Sigmoid colon (tissue), 7 donors: ENCODE results near the gene TPCN1. TPM values are rescaled to one million over a fixed set of nuclear protein-coding genes. Genes with fewer than 3 reads are reported as not detected.

Experiments used
- DNase-seq: peaks from one replicate; pipeline ENCODE4 v3.0.0-alpha.2; 2019
- H3K27ac ChIP-seq, 4 donors: fragments of 200-600 bp; sonication (generic); one replicate each; pipeline ENCODE4 v1.5.1; 2016 to 2019; ENCODE audit warnings: mild to moderate bottlenecking in 1 of 4
- H3K27me3 ChIP-seq, 3 donors: fragments of 200-600 bp; sonication (generic); one replicate each; pipeline ENCODE4 v1.5.1; 2019; ENCODE audit warnings: mild to moderate bottlenecking in 1 of 3
- H3K36me3 ChIP-seq, 4 donors: fragments of 200-600 bp; sonication (generic); one replicate each; pipeline ENCODE4 v1.5.1; 2016 to 2019
- H3K4me1 ChIP-seq, 4 donors: fragments of 200-600 bp; sonication (generic); one replicate each; pipeline ENCODE4 v1.5.1; 2017 to 2019
- H3K4me3 ChIP-seq, 4 donors: fragments of 200-600 bp; sonication (generic); one replicate each; pipeline ENCODE4 v1.5.1; 2017 to 2019; ENCODE audit warnings: mild to moderate bottlenecking in 2 of 4, moderate library complexity in 1 of 4
- H3K9me3 ChIP-seq, 4 donors: fragments of 200-600 bp in 3 of 4; sonication (generic) in 3 of 4; one replicate each; pipeline versions ENCODE4 v1.5.1 to v1.6.1; 2013 to 2019
- EP300 ChIP-seq, 4 donors: sonication (generic); formaldehyde crosslinking; IDR thresholded peaks; one replicate each; pipeline ENCODE4 v1.6.1; 2017; ENCODE audit warnings: antibody characterized with exemption in 4 of 4
- POLR2A ChIP-seq, 2 donors: fragments of 450-650 bp; IDR thresholded peaks; one replicate each; pipeline ENCODE4 v1.6.1; 2016; ENCODE audit warnings: antibody characterized with exemption in 2 of 2, mild to moderate bottlenecking in 2 of 2, moderate library complexity in 2 of 2
- POLR2AphosphoS5 ChIP-seq, 4 donors: sonication (generic); formaldehyde crosslinking; IDR thresholded peaks; one replicate each; pipeline ENCODE4 v1.6.1; 2017; ENCODE audit warnings: antibody characterized with exemption in 4 of 4
- WGBS, 2 donors: extraction: QIAGEN DNeasy Blood & Tissue Kit; methylation state at CpG; one replicate each; pipeline ENCODE4 v1.1.7; 2013; 5-methylcytosine and 5-hydroxymethylcytosine counted together
- intact Hi-C: fragments of 100-400 bp; cut with DNase I; formaldehyde crosslinking; loops from one replicate; pipeline ENCODE4 v1.15.1; 2023
- polyA plus RNA-seq, 3 donors: library from polyadenylated mRNA; stranded (reverse); fragments of 200-250 nt; gene quantifications; one replicate each; pipeline ENCODE4 v1.2.3, GENCODE V29; 2013
- total RNA-seq, 4 donors: library from RNA; depleted of rRNA; stranded (reverse); fragments of >200 nt; gene quantifications; one replicate each; pipeline ENCODE4 v1.1.0, GENCODE V29; 2016
- TF ChIP-seq, protein P1 (sequence below), 4 experiments: fragments of 450-650 bp in 3 of 4; fragments of 200-600 bp in 1 of 4; IDR thresholded peaks; one replicate each; pipeline ENCODE4 v1.5.1; 2016 to 2019; ENCODE audit warnings: antibody characterized with exemption in 4 of 4, mild to moderate bottlenecking in 3 of 4, moderate library complexity in 2 of 4
- donor health status: healthy with polysubstance abuse.
- donor health status: Bipolar disorder and iron deficiency.
- donor health status: healthy.

The TPCN1 gene
- total and polyA plus RNA-seq, 7 donors, result 6.0 to 51.5 (median 28.3) TPM

- H3K27ac ChIP-seq, result no peak overlapping the region
- TF ChIP-seq, protein P1, sequence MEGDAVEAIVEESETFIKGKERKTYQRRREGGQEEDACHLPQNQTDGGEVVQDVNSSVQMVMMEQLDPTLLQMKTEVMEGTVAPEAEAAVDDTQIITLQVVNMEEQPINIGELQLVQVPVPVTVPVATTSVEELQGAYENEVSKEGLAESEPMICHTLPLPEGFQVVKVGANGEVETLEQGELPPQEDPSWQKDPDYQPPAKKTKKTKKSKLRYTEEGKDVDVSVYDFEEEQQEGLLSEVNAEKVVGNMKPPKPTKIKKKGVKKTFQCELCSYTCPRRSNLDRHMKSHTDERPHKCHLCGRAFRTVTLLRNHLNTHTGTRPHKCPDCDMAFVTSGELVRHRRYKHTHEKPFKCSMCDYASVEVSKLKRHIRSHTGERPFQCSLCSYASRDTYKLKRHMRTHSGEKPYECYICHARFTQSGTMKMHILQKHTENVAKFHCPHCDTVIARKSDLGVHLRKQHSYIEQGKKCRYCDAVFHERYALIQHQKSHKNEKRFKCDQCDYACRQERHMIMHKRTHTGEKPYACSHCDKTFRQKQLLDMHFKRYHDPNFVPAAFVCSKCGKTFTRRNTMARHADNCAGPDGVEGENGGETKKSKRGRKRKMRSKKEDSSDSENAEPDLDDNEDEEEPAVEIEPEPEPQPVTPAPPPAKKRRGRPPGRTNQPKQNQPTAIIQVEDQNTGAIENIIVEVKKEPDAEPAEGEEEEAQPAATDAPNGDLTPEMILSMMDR (IDR thresholded peaks at IDR 0.05), result no peak
- no peak for TF ChIP-seq POLR2A (IDR thresholded peaks at IDR 0.05)
- TF ChIP-seq POLR2AphosphoS5 (IDR thresholded peaks at IDR 0.05), result no peak
- DNase-seq, result peak; percentile 54
- H3K27me3 ChIP-seq, result no peaks in the 10 kb centered on the region
- peaks cover 0 to 12% (median 9%) of the 10 kb centered on the region in 4 donors for H3K4me1 ChIP-seq
- H3K36me3 ChIP-seq, result peaks cover 8 to 83% (median 27%) of the 10 kb centered on the region in 4 donors
- intact Hi-C loops, result no loop called here
- WGBS, 2 donors, result 94 to 96% methylated on average over 5 of the region's 5 CpGs
- no peak overlapping the region for H3K4me3 ChIP-seq
- no peaks in the 10 kb centered on the region for H3K9me3 ChIP-seq
These were observed 56.2 kb downstream of the TPCN1 start for GRCh38 chr12:113277511-113277910.

- intact Hi-C loops, result no loop called here
- H3K36me3 ChIP-seq, result peaks cover 8 to 79% (median 26%) of the 10 kb centered on the region in 4 donors
- peak; percentile 45 for DNase-seq
These were observed 56.9 kb downstream of the TPCN1 start for GRCh38 chr12:113278141-113278540.

GRCh38 chr12:113278633-113279032 is 57.4 kb downstream of the TPCN1 start:
- H3K27me3 ChIP-seq, result no peaks in the 10 kb centered on the region
- peaks cover 0 to under 1% (median 0%) of the 10 kb centered on the region in 4 donors for H3K4me1 ChIP-seq
- peak; percentile 42 for DNase-seq
- TF ChIP-seq, protein P1 (IDR thresholded peaks at IDR 0.05), result no peak
- TF ChIP-seq POLR2AphosphoS5 (IDR thresholded peaks at IDR 0.05) (no peak), EP300 (IDR thresholded peaks at IDR 0.05) (no peak), POLR2A (IDR thresholded peaks at IDR 0.05) (no peak)
- H3K4me3 ChIP-seq, result no peak overlapping the region
- WGBS, 2 donors, result 82 to 88% methylated on average over 5 of the region's 5 CpGs
- peaks cover 8 to 79% (median 23%) of the 10 kb centered on the region in 4 donors for H3K36me3 ChIP-seq
- no peak overlapping the region for H3K27ac ChIP-seq
- intact Hi-C loops, result no loop called here
- H3K9me3 ChIP-seq, result no peaks in the 10 kb centered on the region

More at GRCh38 chr12:113278141-113278540, 56.9 kb downstream of the TPCN1 start:
- 91 to 92% methylated on average over 8 of the region's 8 CpGs for WGBS, 2 donors
- Histone ChIP-seq H3K4me3 (no peak overlapping the region), H3K27me3 (no peaks in the 10 kb centered on the region), H3K4me1 (peaks cover 0 to 5% (median 3%) of the 10 kb centered on the region in 4 donors), H3K9me3 (no peaks in the 10 kb centered on the region), H3K27ac (no peak overlapping the region)
- TF ChIP-seq POLR2AphosphoS5 (IDR thresholded peaks at IDR 0.05) (no peak), EP300 (IDR thresholded peaks at IDR 0.05) (no peak), POLR2A (IDR thresholded peaks at IDR 0.05) (no peak)
- TF ChIP-seq, protein P1 (IDR thresholded peaks at IDR 0.05), result no peak

- peaks cover 11 to 85% (median 21%) of the 10 kb centered on the region in 4 donors for H3K36me3 ChIP-seq
- 89 to 93% methylated on average over 13 of the region's 13 CpGs for WGBS, 2 donors
- no peaks in the 10 kb centered on the region for H3K27me3 ChIP-seq
- no peak for TF ChIP-seq POLR2AphosphoS5 (IDR thresholded peaks at IDR 0.05)
- TF ChIP-seq POLR2A (IDR thresholded peaks at IDR 0.05), result no peak
- no peak for TF ChIP-seq EP300 (IDR thresholded peaks at IDR 0.05)
- TF ChIP-seq, protein P1 (IDR thresholded peaks at IDR 0.05), result no peak
- no peak overlapping the region for H3K27ac ChIP-seq
- no peak for DNase-seq
- intact Hi-C loops, result no loop called here
- H3K4me3 ChIP-seq, result no peak overlapping the region
- no peaks in the 10 kb centered on the region for H3K4me1 ChIP-seq
- no peaks in the 10 kb centered on the region for H3K9me3 ChIP-seq
These were observed 63.5 kb downstream of the TPCN1 start for GRCh38 chr12:113284751-113285150.
